Muscle of arm (tissue), 12 donors: ENCODE data around the gene IGFALS. TPM values are rescaled to one million over a fixed set of nuclear protein-coding genes. Genes with fewer than 3 reads are reported as not detected.
A peak's percentile ranks its signal among the peaks of the same experiment; 100 is the strongest.

Experiments used
- DNase-seq: peaks from one replicate; pipeline ENCODE4 v3.0.0-alpha.2; 2013
- polyA plus RNA-seq, 12 donors: library from polyadenylated mRNA; unstranded; fragments of 120-200 nt; gene quantifications; one replicate each; pipeline ENCODE4 v1.2.1, GENCODE V29; 2013; ENCODE audit not compliant: insufficient read length in 12 of 12

The IGFALS gene
- polyA plus RNA-seq, 12 donors: 0.10 to 0.87 (median 0.21) TPM; not detected in 2

GRCh38 chr16:1790261-1790610 is 3.3 kb downstream of the IGFALS start:
- DNase-seq: no peak

DNA sequence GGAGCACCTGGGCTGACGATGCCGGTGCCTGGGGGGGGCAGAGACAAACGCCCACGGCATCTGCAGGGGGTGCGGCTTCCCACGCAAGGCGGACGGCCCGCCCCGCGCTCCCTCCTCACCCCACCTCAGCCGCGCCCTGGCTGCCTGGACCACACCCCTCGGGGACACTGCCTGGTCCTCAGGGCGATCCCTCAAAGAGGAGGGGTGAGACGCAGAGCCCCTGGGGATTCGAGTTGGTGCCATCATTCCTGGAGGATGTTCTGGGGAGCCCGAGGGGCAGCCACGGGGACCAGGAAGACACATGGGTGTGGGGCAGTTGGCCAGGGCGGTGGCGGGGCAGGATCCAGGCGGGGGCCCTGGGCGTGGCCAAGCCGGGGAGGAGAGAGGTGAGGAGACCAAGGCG is 3.9 kb downstream of the IGFALS start:
- DNase-seq: no peak

DNA sequence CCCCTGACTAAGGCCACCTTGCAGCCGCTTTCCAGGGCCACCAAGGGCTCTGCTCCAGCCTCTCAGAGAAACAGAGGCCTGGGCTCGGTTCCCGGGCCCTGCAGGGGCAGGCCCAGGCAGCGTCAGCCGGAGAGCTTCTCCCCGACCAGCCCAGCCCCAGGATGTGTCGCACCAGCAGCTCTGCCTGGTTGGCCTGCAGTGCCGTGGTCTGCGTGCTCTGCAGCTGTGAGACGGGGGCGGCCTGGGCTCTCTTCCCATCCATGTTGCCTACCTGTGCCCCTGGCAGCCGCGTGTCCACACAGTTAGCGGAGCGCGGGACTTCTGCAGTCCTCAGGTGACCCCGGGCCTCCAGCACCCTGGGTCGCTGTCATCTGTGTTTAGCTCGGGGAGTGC is 4.8 kb downstream of the IGFALS start:
- DNase-seq: no peak

DNA sequence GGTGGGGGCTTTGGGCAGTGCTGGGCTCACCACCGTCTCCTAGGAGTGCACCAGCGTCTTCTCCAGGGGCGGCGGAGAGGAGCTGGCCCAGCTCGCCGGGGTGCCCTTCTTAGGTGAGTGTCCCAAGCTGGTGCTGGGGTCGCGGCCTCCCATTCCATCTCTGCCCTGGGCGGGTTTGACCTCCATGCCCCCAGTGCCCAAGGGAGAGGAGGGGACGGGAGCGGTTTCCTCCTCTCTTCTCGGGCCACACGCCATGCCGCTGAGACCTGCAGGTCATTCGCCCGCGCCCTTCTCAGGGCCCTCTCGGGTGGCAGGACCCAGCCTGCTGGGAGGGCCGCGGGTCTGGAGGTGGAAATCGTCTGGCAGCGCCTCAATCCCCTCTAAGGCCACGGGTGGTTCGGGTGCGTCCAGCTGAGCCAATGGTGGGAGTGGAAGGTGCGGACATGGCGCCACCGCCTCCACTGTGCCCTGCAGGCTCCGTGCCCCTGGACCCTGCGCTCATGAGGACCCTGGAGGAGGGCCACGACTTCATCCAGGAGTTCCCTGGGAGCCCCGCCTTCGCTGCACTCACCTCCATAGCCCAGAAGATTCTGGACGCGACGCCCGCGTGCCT is 5.3 kb downstream of the IGFALS start:
- no peak for DNase-seq

GRCh38 chr16:1787322-1788094 is 6.0 kb downstream of the IGFALS start:
- no peak for DNase-seq

GRCh38 chr16:1787056-1787321 is 6.5 kb downstream of the IGFALS start:
- DNase-seq: no peak

GRCh38 chr16:1786242-1787055 is 7.1 kb downstream of the IGFALS start:
- DNase-seq: no peak

DNA sequence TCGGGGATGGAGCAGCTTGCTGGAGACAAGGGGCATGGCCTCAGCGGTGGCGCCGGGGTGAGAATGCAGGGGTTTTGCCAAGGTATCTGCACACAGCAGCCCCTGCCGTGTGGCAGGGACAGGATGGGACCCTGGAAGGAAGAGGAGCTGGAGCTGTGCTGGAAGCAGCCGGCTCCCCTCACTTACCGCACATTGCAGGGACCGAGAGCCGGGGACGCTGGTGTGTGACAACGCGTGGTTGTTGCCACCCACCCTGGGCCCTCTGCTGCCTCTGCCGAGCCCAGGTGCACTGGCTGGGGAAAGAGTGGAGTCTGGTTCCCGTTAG is 7.7 kb downstream of the IGFALS start:
- no peak for DNase-seq

- no peak for DNase-seq
Measured at GRCh38 chr16:1784977-1785845, 8.3 kb downstream of the IGFALS start.

GRCh38 chr16:1782408-1783264 is 10.9 kb downstream of the IGFALS start, which contains the start of the genes NUBP2 and SPSB3:
Gene NUBP2 (plus strand): TSS chr16:1782960. CDS start chr16:1783021, 61 bp downstream.
Gene SPSB3 (minus strand): TSS chr16:1782571. CDS start chr16:1781483, 1,088 bp downstream.
- peak; percentile 100 for DNase-seq

GRCh38 chr16:1781758-1782407 is 11.6 kb downstream of the IGFALS start:
- DNase-seq: no peak

GRCh38 chr16:1781254-1781653 is 12.3 kb downstream of the IGFALS start:
- DNase-seq: no peak

DNA sequence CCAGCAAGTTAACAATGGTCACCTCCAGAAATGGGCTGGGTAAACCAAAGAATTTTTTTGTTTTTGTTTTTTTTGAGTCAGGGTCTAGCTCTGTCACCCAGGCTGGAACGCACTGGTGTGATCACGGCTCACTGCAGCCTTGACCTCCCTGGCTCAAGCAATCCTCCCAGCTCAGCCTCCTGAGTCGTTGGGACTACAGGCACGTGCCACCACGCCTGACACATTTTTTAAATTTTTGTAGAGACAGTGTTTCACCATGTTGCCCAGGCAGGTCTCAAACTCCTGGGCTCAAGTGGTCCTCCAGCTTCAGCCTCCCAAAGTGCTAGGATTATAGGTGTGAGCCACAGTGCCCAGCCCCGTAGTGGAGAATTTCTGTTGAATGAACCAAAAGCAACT is 12.8 kb downstream of the IGFALS start:
- no peak for DNase-seq

DNA sequence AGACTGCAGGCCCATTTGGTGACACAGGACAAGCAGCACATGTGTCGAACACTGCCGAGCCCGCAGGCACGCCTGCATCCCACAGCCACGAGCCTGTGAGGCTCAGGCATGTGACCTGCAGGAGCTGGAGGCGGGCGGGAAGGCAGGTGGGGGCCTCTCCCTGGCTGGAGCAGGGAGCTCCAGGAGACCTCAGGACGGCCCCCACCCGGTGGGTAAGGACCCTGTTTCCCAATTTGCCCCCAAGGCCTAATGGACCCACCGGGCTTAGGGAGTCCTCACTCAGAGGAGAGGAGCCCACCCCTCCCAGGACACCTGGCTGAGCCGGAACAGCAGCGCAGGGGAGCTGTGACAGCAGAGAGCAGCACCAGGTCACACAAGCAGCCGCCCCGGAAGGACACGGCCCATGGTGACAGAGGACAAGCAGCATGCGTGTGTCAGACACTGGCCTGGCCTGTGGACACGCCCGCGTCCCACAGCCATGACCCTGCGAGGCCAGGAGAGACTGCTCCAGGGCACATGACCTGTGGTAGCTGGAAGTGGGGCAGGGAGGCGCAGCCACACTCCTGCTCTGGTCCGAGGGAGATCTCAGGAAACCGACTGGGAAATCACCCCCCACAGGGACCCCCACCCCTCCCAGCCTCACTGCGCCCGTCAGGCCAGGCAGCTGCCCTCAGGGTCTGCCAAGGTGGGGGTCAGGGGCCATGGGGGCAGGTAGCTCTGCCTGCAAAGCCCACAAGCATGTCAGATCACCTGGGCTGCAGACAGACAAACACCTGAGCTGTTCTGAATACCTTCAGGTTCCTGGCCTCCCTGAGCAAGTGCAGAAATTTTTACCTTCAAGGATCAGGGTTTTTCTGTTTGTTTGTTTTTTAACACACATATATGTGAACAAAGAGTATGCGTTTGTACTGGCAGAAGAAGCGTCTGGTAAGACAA is 13.5 kb downstream of the IGFALS start:
- no peak for DNase-seq

- no peak for DNase-seq
Measured at GRCh38 chr16:1779234-1779701, 14.2 kb downstream of the IGFALS start.

GRCh38 chr16:1778200-1779179 is 15.0 kb downstream of the IGFALS start:
- no peak for DNase-seq

DNA sequence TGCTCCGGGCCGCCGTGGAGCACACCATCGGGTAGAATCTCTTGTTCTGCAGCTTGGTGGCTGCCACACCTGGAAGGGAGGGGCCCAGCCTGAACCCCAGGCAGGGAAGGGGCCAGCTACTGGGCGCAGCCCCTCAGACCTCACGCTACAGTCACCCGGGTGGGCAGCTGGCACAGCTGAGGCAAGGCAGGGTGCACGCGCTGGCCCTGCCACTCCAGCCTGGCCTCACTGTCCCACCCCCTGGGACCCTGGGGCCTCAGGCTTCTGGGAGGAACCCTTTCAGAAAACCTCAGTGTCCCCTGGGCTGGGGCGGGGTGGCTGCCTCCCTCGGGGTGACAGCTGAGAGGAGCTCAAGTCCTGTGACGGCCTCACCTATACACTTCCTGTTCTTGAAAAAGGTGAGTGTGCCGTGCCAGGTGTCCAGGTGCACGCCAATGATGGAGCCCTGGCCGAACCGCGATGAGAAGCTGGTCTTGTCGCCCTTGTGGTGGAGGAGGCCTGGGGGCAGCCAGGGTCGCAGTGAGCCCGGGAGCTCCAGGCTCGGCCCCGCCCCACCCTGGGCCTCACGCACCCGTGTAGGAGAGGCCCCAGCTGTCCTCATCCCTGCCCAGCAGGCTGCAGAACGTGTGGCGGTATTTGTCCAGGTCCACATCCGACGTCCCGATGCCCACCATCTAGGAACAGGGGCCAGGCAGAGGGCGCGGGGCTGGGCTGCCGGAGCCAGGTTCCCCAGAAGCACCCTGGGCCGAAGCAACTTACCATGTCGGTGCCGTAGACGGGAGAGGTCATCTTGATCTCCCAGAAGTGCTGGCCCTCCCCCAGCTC is 15.9 kb downstream of the IGFALS start:
- no peak for DNase-seq
